Measurements from ENCODE around the gene PIM2. TPM values are rescaled to one million over a fixed set of nuclear protein-coding genes. Genes with fewer than 3 reads are reported as not detected.
"Not testable (repeated sequence)": the region's sequence is repeated elsewhere in the genome, so short reads cannot be mapped to it uniquely, and the experiment has no call there.

Gene PIM2
- total RNA-seq, 1 experiment from 2014 or later, result 19.3 TPM

- no peak for DNase-seq (ENCODE audit: extremely low read depth, low read depth)
These were observed 35.1 kb downstream of the PIM2 start for GRCh38 chrX:48883729-48884128.

- DNase-seq (ENCODE audit: extremely low read depth, low read depth), result not testable (repeated sequence)
These were observed 41.9 kb downstream of the PIM2 start for GRCh38 chrX:48876944-48877343.

- not testable (repeated sequence) for DNase-seq (ENCODE audit: extremely low read depth, low read depth)
These were observed 46.8 kb downstream of the PIM2 start for GRCh38 chrX:48872017-48872416.

- no peak for DNase-seq (ENCODE audit: extremely low read depth, low read depth)
These were observed 54.6 kb downstream of the PIM2 start for GRCh38 chrX:48864210-48864609.

Small RNA genes within 50 kb of the gene (small RNA-seq; reads per million reads assigned to genes)
- 0 reads per million in 2 experiments for gene RNU6-722P

Other genes with a start within 250 kb of the PIM2 start
- 0.20 TPM in 1 of 2 replicates, not detected in the other for gene WAS, start 235.2 kb downstream of the PIM2 start, total RNA-seq (2014; rRNA removed; shearing (Covaris generic))
- 9.0 and 9.5 TPM in 2 replicates for gene SUV39H1, start 222.3 kb downstream of the PIM2 start, total RNA-seq (2014; rRNA removed; shearing (Covaris generic))
- not detected in 2 replicates for gene GLOD5, start 157.3 kb downstream of the PIM2 start, total RNA-seq (2014; rRNA removed; shearing (Covaris generic))
- not detected in 2 replicates for gene GATA1, start 132.4 kb downstream of the PIM2 start, total RNA-seq (2014; rRNA removed; shearing (Covaris generic))
- gene HDAC6, start 117.0 kb downstream of the PIM2 start, total RNA-seq (2014; rRNA removed; shearing (Covaris generic)), result 40.1 and 44.9 TPM in 2 replicates
- gene ERAS, start 92.5 kb downstream of the PIM2 start, total RNA-seq (2014; rRNA removed; shearing (Covaris generic)), result 0.10 TPM in 1 of 2 replicates, not detected in the other
- gene PCSK1N, start 83.4 kb downstream of the PIM2 start, total RNA-seq (2014; rRNA removed; shearing (Covaris generic)), result 7.5 and 8.1 TPM in 2 replicates
- gene TIMM17B, start 21.3 kb downstream of the PIM2 start, total RNA-seq (2014; rRNA removed; shearing (Covaris generic)), result 82.3 and 102 TPM in 2 replicates
- 94.3 and 105 TPM in 2 replicates for gene PQBP1, start 21.1 kb downstream of the PIM2 start, total RNA-seq (2014; rRNA removed; shearing (Covaris generic))
- gene SLC35A2, start 7.4 kb downstream of the PIM2 start, total RNA-seq (2014; rRNA removed; shearing (Covaris generic)), result 22.8 and 25.9 TPM in 2 replicates
- 25.5 and 28.6 TPM in 2 replicates for gene OTUD5, start 38.6 kb upstream of the PIM2 start, total RNA-seq (2014; rRNA removed; shearing (Covaris generic))
- 0.58 and 0.72 TPM in 2 replicates for gene KCND1, start 52.8 kb upstream of the PIM2 start, total RNA-seq (2014; rRNA removed; shearing (Covaris generic))
- 31.6 and 33.1 TPM in 2 replicates for gene GRIPAP1, start 83.2 kb upstream of the PIM2 start, total RNA-seq (2014; rRNA removed; shearing (Covaris generic))
- 56.8 and 59.4 TPM in 2 replicates for gene TFE3, start 124.3 kb upstream of the PIM2 start, total RNA-seq (2014; rRNA removed; shearing (Covaris generic))
- gene CCDC120, start 140.0 kb upstream of the PIM2 start, total RNA-seq (2014; rRNA removed; shearing (Covaris generic)), result 0.22 and 0.52 TPM in 2 replicates
- 8.1 and 11.1 TPM in 2 replicates for gene PRAF2, start 155.0 kb upstream of the PIM2 start, total RNA-seq (2014; rRNA removed; shearing (Covaris generic))
- gene WDR45, start 160.9 kb upstream of the PIM2 start, total RNA-seq (2014; rRNA removed; shearing (Covaris generic)), result 85.0 and 104 TPM in 2 replicates
- 30.6 and 31.7 TPM in 2 replicates for gene GPKOW, start 204.7 kb upstream of the PIM2 start, total RNA-seq (2014; rRNA removed; shearing (Covaris generic))
- gene MAGIX, start 243.7 kb upstream of the PIM2 start, total RNA-seq (2014; rRNA removed; shearing (Covaris generic)), result 0.89 and 2.4 TPM in 2 replicates